Keratinocyte (primary cell): ENCODE data around the gene RANBP17.
A peak's percentile ranks its signal among the peaks of the same experiment; 100 is the strongest.

Experiments
- EZH2 ChIP-seq: IDR thresholded peaks from one replicate; pipeline ENCODE4 v1.6.1; 2012; ENCODE audit warnings: inconsistent platforms, mild to moderate bottlenecking, low read length, moderate library complexity
- TF ChIP-seq, protein P1 (sequence below), 3 experiments: IDR thresholded peaks in 1 of 3; conservative IDR thresholded peaks in 1 of 3; optimal IDR thresholded peaks in 1 of 3; 2 replicates in 2 of 3; 3 replicates in 1 of 3; pipeline versions ENCODE3 to v1.5.1; 2011; ENCODE audit warnings: low read length in 3 of 3, mild to moderate bottlenecking in 3 of 3, moderate library complexity in 2 of 3, control low read depth in 1 of 3, inconsistent platforms in 1 of 3; ENCODE audit not compliant: insufficient read depth in 2 of 3; ENCODE audit errors: extremely low read depth in 1 of 3

- TF ChIP-seq, protein P1, sequence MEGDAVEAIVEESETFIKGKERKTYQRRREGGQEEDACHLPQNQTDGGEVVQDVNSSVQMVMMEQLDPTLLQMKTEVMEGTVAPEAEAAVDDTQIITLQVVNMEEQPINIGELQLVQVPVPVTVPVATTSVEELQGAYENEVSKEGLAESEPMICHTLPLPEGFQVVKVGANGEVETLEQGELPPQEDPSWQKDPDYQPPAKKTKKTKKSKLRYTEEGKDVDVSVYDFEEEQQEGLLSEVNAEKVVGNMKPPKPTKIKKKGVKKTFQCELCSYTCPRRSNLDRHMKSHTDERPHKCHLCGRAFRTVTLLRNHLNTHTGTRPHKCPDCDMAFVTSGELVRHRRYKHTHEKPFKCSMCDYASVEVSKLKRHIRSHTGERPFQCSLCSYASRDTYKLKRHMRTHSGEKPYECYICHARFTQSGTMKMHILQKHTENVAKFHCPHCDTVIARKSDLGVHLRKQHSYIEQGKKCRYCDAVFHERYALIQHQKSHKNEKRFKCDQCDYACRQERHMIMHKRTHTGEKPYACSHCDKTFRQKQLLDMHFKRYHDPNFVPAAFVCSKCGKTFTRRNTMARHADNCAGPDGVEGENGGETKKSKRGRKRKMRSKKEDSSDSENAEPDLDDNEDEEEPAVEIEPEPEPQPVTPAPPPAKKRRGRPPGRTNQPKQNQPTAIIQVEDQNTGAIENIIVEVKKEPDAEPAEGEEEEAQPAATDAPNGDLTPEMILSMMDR (optimal IDR thresholded peaks at IDR 0.05 in 1 of 3, IDR thresholded peaks at IDR 0.05 in 1 of 3, conservative IDR thresholded peaks at IDR 0.05 in 1 of 3; ENCODE audit: extremely low read depth in 1 of 3, insufficient read depth in 2 of 3, low read length in 3 of 3), result peak; percentile 30 to 77 (median 55)
- TF ChIP-seq EZH2, result no peak
Observed at GRCh38 chr5:171310212-171310818, 448.5 kb downstream of the RANBP17 start.
